Heart right ventricle (tissue), 16 donors: Measurements from ENCODE around the gene PGM1. TPM values are rescaled to one million over a fixed set of nuclear protein-coding genes. Genes with fewer than 3 reads are reported as not detected.

Experiments
- ATAC-seq, 8 donors: fragments of 200-7000 bp; cut with Tn5 transposase; one replicate each; pipeline ENCODE4 v1.9.1; 2020; ENCODE audit warnings: mild to moderate bottlenecking in 8 of 8, moderate library complexity in 8 of 8, moderate number of reproducible peaks in 1 of 8
- DNase-seq, 2 donors: peaks; one replicate each; pipeline ENCODE4 v3.0.0-alpha.2; 2020
- H3K27ac ChIP-seq, 10 donors: fragments of 200-600 bp; sonication (generic) in 2 of 10; one replicate each; pipeline versions ENCODE4 v1.5.0 to v1.8.0; 2020 to 2022; ENCODE audit warnings: mild to moderate bottlenecking in 3 of 10
- H3K27me3 ChIP-seq, 7 donors: fragments of 200-600 bp; one replicate each; pipeline ENCODE4 v1.8.0; 2021 to 2022; ENCODE audit warnings: mild to moderate bottlenecking in 2 of 7
- H3K36me3 ChIP-seq, 9 donors: fragments of 200-600 bp; sonication (generic) in 1 of 9; one replicate each; pipeline versions ENCODE4 v1.5.0 to v1.8.0; 2020 to 2022; ENCODE audit warnings: mild to moderate bottlenecking in 2 of 9
- H3K4me1 ChIP-seq, 9 donors: fragments of 200-600 bp; sonication (generic) in 1 of 9; one replicate each; pipeline versions ENCODE4 v1.5.0 to v1.8.0; 2020 to 2022; ENCODE audit warnings: mild to moderate bottlenecking in 4 of 9
- H3K4me3 ChIP-seq, 10 donors: fragments of 200-600 bp; sonication (generic) in 2 of 10; one replicate each; pipeline versions ENCODE4 v1.5.0 to v1.8.0; 2020 to 2022; ENCODE audit warnings: mild to moderate bottlenecking in 7 of 10, moderate library complexity in 2 of 10
- H3K9me3 ChIP-seq, 11 donors: fragments of 200-600 bp in 10 of 11; sonication (generic) in 2 of 11; one replicate each; pipeline versions ENCODE4 v1.5.0 to v1.8.0; 2013 to 2022; ENCODE audit warnings: mild to moderate bottlenecking in 2 of 11, control low read depth in 1 of 11, moderate library complexity in 1 of 11
- CTCF ChIP-seq, 9 donors: fragments of 200-600 bp; sonication (generic) in 2 of 9; IDR thresholded peaks; one replicate each; pipeline versions ENCODE4 v1.5.0 to v1.8.0; 2021 to 2022; ENCODE audit warnings: antibody characterized with exemption in 9 of 9, mild to moderate bottlenecking in 5 of 9, moderate library complexity in 1 of 9
- WGBS, 2 donors: extraction: QIAGEN DNeasy Blood & Tissue Kit; methylation state at CpG; one replicate each; pipeline ENCODE4 v1.1.7; 2013; ENCODE audit warnings: inconsistent platforms in 1 of 2; 5-methylcytosine and 5-hydroxymethylcytosine counted together
- intact Hi-C, 10 donors: fragments of 100-400 bp; cut with DNase I; formaldehyde crosslinking; loops; one replicate each; pipeline versions ENCODE4 v1.11.1 to v1.14.2; 2022
- polyA plus RNA-seq, 2 donors: library from polyadenylated mRNA; stranded (reverse); fragments of 200-250 nt; gene quantifications; one replicate each; pipeline ENCODE4 v1.2.3, GENCODE V29; 2013
- total RNA-seq, 10 donors: library from RNA; stranded (reverse); fragmentation: NEBNext Ultra II Directional in 3 of 10; extraction: Animal tissue kit (Norgen Biotek cat#: 25700) in 3 of 10; gene quantifications; one replicate each; pipeline versions ENCODE4 v1.2.1 to v1.2.4, GENCODE V29; 2021 to 2023
- donor health status: Arrhythmogenic right ventricular cardiomyopathy.
- donor health status: ischemic (EF 13 %, LVEDD 7.1; RV severe dilation, severe dysfunction).
- donor health status: healthy with polysubstance abuse.
- donor health status: DM: no; HTN: yes; CAD: no.
- donor health status: DM: no; HTN: no; CAD: no.
- donor health status: ischemic (EF 25% LVEDD 6.9; RV normal size, moderate dysfunction).
- donor health status: ischemic (EF 25% LVEDD 5.7; RV mildly dilated, moderate dysfunction).
- donor health status: healthy.
- donor health status: DM: yes; HTN: yes; CAD: no.
- donor health status: Ischemic cardiomyopathy.
- donor health status: ischemic (EF 35%, LVEDD 5.7; RV mildly dilated, moderate dysfunction).
- donor health status: nonischemic (EF 11% LVEDD 7.7; RV severe dilation, severe dysfunction).
- donor health status: DM: yes; HTN: yes; CAD: no.
- donor health status: PGD.
- donor health status: ischemic (EF 29% LVEDD 5.4; RV normal size, mild dysfunction).
- donor health status: nonischemic (EF 23%, LVEDD 6.1; RV moderate dilation, normal function).

PGM1 gene
- total and polyA plus RNA-seq, 12 donors, result 20.4 to 363 (median 251) TPM

GRCh38 chr1:63664742-63665141 lies 71.5 kb downstream of the PGM1 start:
- 92 to 99% methylated on average over 2 of the region's 2 CpGs for WGBS, 2 donors
- peaks cover 0 to 14% (median 0%) of the 10 kb centered on the region in 11 donors for H3K9me3 ChIP-seq
- ATAC-seq, result no peak
- H3K36me3 ChIP-seq, result peaks cover 0 to 19% (median 0%) of the 10 kb centered on the region in 9 donors
- intact Hi-C loops, result loop anchor here in 1 of 10 donors (5.0 kb wide), 1 partner anchor 37 kb away; no protein-coding TSS in a partner anchor
- peaks cover 0 to 24% (median 16%) of the 10 kb centered on the region in 9 donors for H3K4me1 ChIP-seq
- no peak for DNase-seq
- no peak overlapping the region for H3K4me3 ChIP-seq
- no peaks in the 10 kb centered on the region for H3K27me3 ChIP-seq
- TF ChIP-seq CTCF (IDR thresholded peaks at IDR 0.05), result no peak
- H3K27ac ChIP-seq, result no peak overlapping the region

DNA sequence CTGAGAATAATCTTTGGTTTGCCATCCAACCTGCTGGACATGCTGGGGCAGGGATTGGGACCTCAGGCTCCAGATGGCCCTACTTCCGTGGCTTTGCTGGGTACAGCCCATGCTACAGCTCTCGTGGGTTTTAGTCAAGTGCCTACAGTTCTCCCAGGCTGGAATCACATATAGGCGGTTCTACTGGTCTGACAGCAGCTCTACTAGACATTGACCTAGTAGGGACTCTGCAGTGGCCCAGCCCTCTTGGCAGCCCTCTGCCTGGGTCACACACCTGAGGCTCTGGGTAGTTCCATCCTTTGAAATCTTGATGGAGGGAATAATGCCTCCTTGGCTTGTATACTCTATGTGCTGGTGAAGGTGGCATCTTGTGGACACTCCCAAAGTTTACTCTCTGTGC lies 72.2 kb downstream of the PGM1 start:
- WGBS, 2 donors, result 94 to 96% methylated on average over 3 of the region's 3 CpGs
- Histone ChIP-seq H3K4me1 (peaks cover 0 to 24% (median 16%) of the 10 kb centered on the region in 9 donors), H3K36me3 (peaks cover 0 to 12% (median 0%) of the 10 kb centered on the region in 9 donors), H3K4me3 (no peak overlapping the region), H3K27ac (no peak overlapping the region), H3K9me3 (peaks cover 0 to 14% (median 0%) of the 10 kb centered on the region in 11 donors), H3K27me3 (no peaks in the 10 kb centered on the region)
- intact Hi-C loops, result no loop called here
- DNase-seq, result no peak
- no peak for ATAC-seq
- TF ChIP-seq CTCF (IDR thresholded peaks at IDR 0.05), result no peak

DNA sequence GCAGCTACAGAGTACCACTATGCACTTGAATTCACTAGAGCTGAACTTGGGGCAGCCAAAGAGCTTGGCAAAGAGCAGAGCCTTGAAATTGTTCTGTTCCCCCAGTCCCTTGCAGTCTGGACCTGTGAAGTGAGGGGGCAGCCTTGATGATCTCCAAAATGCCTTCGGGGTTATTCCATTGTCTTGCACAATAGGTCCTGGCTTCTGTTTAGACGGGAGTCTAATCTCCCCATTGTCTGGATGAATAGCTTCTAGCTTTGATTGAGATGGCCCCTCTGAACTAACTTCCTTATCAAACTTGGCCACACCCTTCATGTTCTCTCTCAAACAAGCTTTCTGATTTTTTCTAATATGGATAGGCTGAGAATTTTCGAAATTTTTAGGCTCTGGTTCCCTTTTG lies 72.6 kb downstream of the PGM1 start:
- no peak for ATAC-seq
- 71 to 86% methylated on average over 3 of the region's 3 CpGs for WGBS, 2 donors
- intact Hi-C loops, result no loop called here
- H3K9me3 ChIP-seq, result peaks cover 0 to 14% (median 0%) of the 10 kb centered on the region in 11 donors
- no peak overlapping the region for H3K4me3 ChIP-seq
- TF ChIP-seq CTCF (IDR thresholded peaks at IDR 0.05), result no peak
- no peak overlapping the region for H3K27ac ChIP-seq
- H3K4me1 ChIP-seq, result peaks cover 0 to 24% (median 16%) of the 10 kb centered on the region in 9 donors
- peaks cover 0 to 8% (median 0%) of the 10 kb centered on the region in 9 donors for H3K36me3 ChIP-seq
- no peaks in the 10 kb centered on the region for H3K27me3 ChIP-seq
- no peak for DNase-seq

DNA sequence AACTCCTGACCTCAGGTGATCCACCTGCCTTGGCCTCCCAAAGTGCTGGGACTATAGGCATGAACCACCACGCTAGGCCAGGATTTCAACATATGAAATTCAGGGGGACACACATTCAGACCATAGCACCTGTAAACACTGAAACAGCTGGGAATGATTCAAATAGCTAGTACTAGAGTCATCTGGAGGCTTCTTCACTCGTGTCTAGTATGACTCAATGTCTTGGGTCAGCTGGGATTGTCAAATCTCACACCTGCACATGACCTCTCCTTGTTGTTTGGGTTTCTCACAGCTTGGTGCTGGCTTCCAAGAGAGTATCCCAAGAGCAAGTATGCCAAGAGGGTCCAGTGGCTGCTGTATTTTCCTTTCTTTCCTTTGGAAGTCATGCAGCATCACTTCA lies 75.1 kb downstream of the PGM1 start:
- H3K36me3 ChIP-seq, result no peaks in the 10 kb centered on the region
- no peak overlapping the region for H3K27ac ChIP-seq
- ATAC-seq (no peak), DNase-seq (no peak)
- H3K27me3 ChIP-seq, result no peaks in the 10 kb centered on the region
- no peak overlapping the region for H3K4me3 ChIP-seq
- TF ChIP-seq CTCF (IDR thresholded peaks at IDR 0.05), result no peak
- peaks cover 0 to 14% (median 0%) of the 10 kb centered on the region in 11 donors for H3K9me3 ChIP-seq
- intact Hi-C loops, result no loop called here
- H3K4me1 ChIP-seq, result peaks cover 0 to 11% (median 0%) of the 10 kb centered on the region in 9 donors
- WGBS, 2 donors, result 85 to 88% methylated on average over 2 of the region's 2 CpGs
